ENCODE results near the gene KIRREL3. TPM values are rescaled to one million over a fixed set of nuclear protein-coding genes. Genes with fewer than 3 reads are reported as not detected.

KIRREL3 gene
- total and polyA plus RNA-seq, 4 donors = 0.02 to 0.71 (median 0.15) TPM; not detected in 1

GRCh38 chr11:126725521-126725920 is 275.0 kb downstream of the KIRREL3 start:
- WGBS, 2 donors = 77 to 84% methylated on average over 7 of the region's 7 CpGs
- TF ChIP-seq, protein P1, sequence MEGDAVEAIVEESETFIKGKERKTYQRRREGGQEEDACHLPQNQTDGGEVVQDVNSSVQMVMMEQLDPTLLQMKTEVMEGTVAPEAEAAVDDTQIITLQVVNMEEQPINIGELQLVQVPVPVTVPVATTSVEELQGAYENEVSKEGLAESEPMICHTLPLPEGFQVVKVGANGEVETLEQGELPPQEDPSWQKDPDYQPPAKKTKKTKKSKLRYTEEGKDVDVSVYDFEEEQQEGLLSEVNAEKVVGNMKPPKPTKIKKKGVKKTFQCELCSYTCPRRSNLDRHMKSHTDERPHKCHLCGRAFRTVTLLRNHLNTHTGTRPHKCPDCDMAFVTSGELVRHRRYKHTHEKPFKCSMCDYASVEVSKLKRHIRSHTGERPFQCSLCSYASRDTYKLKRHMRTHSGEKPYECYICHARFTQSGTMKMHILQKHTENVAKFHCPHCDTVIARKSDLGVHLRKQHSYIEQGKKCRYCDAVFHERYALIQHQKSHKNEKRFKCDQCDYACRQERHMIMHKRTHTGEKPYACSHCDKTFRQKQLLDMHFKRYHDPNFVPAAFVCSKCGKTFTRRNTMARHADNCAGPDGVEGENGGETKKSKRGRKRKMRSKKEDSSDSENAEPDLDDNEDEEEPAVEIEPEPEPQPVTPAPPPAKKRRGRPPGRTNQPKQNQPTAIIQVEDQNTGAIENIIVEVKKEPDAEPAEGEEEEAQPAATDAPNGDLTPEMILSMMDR (IDR thresholded peaks at IDR 0.05; ENCODE audit: control extremely low read depth, extremely low read depth) = no peak
- Histone ChIP-seq H3K4me3 (no peak overlapping the region), H3K27me3 (ENCODE audit: control insufficient read depth in 3 of 3, insufficient read depth in 3 of 3, low read length in 2 of 3) (no peaks in the 10 kb centered on the region), H3K9me3 (ENCODE audit: control insufficient read depth in 4 of 4, insufficient read depth in 3 of 4, low read length in 3 of 4) (no peaks in the 10 kb centered on the region), H3K4me1 (ENCODE audit: control insufficient read depth in 5 of 5, insufficient read depth in 5 of 5, low read length in 5 of 5) (peaks cover 0 to 3% (median 0%) of the 10 kb centered on the region in 5 donors), H3K9ac (ENCODE audit: insufficient read depth in 1 of 2, low read length in 2 of 2) (no peak overlapping the region), H3K36me3 (ENCODE audit: control insufficient read depth in 4 of 4, insufficient read depth in 4 of 4, low read length in 4 of 4) (no peaks in the 10 kb centered on the region), H3K27ac (ENCODE audit: low read depth in 1 of 2, low read length in 1 of 2) (no peak overlapping the region)
- DNase-seq (no peak), ATAC-seq (ENCODE audit: insufficient read depth, low FRiP score) (no peak)

GRCh38 chr11:126725043-126725442 is 275.5 kb downstream of the KIRREL3 start:
- Histone ChIP-seq H3K9ac (ENCODE audit: insufficient read depth in 1 of 2, low read length in 2 of 2) (no peak overlapping the region), H3K27me3 (ENCODE audit: control insufficient read depth in 3 of 3, insufficient read depth in 3 of 3, low read length in 2 of 3) (no peaks in the 10 kb centered on the region), H3K36me3 (ENCODE audit: control insufficient read depth in 4 of 4, insufficient read depth in 4 of 4, low read length in 4 of 4) (no peaks in the 10 kb centered on the region), H3K27ac (ENCODE audit: low read depth in 1 of 2, low read length in 1 of 2) (no peak overlapping the region), H3K4me1 (ENCODE audit: control insufficient read depth in 5 of 5, insufficient read depth in 5 of 5, low read length in 5 of 5) (peaks cover 0 to under 1% (median 0%) of the 10 kb centered on the region in 5 donors), H3K4me3 (no peak overlapping the region), H3K9me3 (ENCODE audit: control insufficient read depth in 4 of 4, insufficient read depth in 3 of 4, low read length in 3 of 4) (no peaks in the 10 kb centered on the region)
- TF ChIP-seq, protein P1 (IDR thresholded peaks at IDR 0.05; ENCODE audit: control extremely low read depth, extremely low read depth) = no peak
- WGBS, 2 donors = 66 to 73% methylated on average over 5 of the region's 5 CpGs
- no peak for DNase-seq
- ATAC-seq (ENCODE audit: insufficient read depth, low FRiP score) = no peak

GRCh38 chr11:126723665-126724045 is 276.9 kb downstream of the KIRREL3 start:
- no peaks in the 10 kb centered on the region for H3K27me3 ChIP-seq (ENCODE audit: control insufficient read depth in 3 of 3, insufficient read depth in 3 of 3, low read length in 2 of 3)
- H3K4me1 ChIP-seq (ENCODE audit: control insufficient read depth in 5 of 5, insufficient read depth in 5 of 5, low read length in 5 of 5) = no peaks in the 10 kb centered on the region
- no peaks in the 10 kb centered on the region for H3K9me3 ChIP-seq (ENCODE audit: control insufficient read depth in 4 of 4, insufficient read depth in 3 of 4, low read length in 3 of 4)
- TF ChIP-seq, protein P1 (IDR thresholded peaks at IDR 0.05; ENCODE audit: control extremely low read depth, extremely low read depth) = no peak
- ATAC-seq (ENCODE audit: insufficient read depth, low FRiP score) (no peak), DNase-seq (no peak)
- WGBS, 2 donors = 77 to 83% methylated on average over 1 of the region's 1 CpG
- no peak overlapping the region for H3K27ac ChIP-seq (ENCODE audit: low read depth in 1 of 2, low read length in 1 of 2)
- no peak overlapping the region for H3K4me3 ChIP-seq
- no peak overlapping the region for H3K9ac ChIP-seq (ENCODE audit: insufficient read depth in 1 of 2, low read length in 2 of 2)
- H3K36me3 ChIP-seq (ENCODE audit: control insufficient read depth in 4 of 4, insufficient read depth in 4 of 4, low read length in 4 of 4) = no peaks in the 10 kb centered on the region
